ENCODE data around the gene C12orf56. TPM values are rescaled to one million over a fixed set of nuclear protein-coding genes. Genes with fewer than 3 reads are reported as not detected.
"Not testable (repeated sequence)": the region's sequence is repeated elsewhere in the genome, so short reads cannot be mapped to it uniquely, and the experiment has no call there.

Gene C12orf56
- polyA plus RNA-seq, 3 donors = not detected

DNA sequence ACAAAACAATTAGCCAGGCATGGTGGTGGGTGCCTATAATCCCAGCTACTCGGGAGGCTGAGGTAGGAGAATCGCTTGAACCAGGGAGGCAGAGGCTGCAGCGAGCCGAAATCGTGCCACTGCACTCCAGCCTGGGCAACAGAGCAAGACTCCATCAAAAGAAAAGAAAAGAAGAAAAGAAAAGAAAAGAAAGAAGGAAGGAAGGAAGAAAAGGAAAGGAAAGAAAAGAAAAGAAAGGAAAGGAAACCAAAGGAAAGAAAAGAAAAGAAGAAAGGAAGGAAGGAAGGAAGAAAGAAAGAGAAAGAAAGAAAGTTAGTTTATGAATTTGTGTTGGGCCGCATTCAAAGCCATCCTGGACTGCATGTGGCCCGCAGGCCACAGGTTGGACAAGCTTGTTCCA lies 172.9 kb downstream of the C12orf56 start:
- 96 to 99% (median 97%) methylated on average over 7 of the region's 7 CpGs for WGBS, 3 donors
- not testable (repeated sequence) for H3K27ac ChIP-seq (ENCODE audit: low read depth, low read length)

DNA sequence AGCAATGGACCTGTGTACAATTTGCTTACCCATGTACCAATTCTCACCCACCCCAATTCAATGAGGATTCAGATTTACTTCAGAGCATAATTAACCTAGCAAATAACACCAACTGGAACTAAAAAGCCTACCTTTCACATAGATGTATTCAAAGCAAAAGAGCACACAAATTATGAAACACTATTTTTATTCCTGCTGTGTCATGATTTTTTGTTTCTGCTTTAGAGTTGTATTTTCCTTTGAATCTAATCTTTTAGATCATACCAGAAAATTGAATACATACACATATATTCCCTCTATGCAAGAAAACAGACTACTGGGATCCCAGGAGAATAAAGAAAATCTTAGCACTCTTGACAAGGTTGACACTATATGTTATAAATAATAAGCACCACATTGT lies 174.3 kb downstream of the C12orf56 start:
- no peak overlapping the region for H3K27ac ChIP-seq (ENCODE audit: low read depth, low read length)

Other genes with a start within 250 kb of the C12orf56 start
- gene KICS2, start 168.5 kb downstream of the C12orf56 start, polyA plus RNA-seq = 1 to 10 TPM; 3.0 to 4.3 (median 3.3) TPM
- gene XPOT, start 13.6 kb upstream of the C12orf56 start, polyA plus RNA-seq = 10 to 100 TPM; 14.7 to 31.3 (median 21.4) TPM
- gene TBK1, start 61.4 kb upstream of the C12orf56 start, polyA plus RNA-seq = 10 to 100 TPM in 2 of 3 donors, 1 to 10 TPM in 1; 4.1 to 17.4 (median 11.1) TPM
- gene RASSF3, start 219.7 kb upstream of the C12orf56 start, polyA plus RNA-seq = 10 to 100 TPM in 2 of 3 donors, 1 to 10 TPM in 1; 7.5 to 37.0 (median 21.5) TPM